BLaER1 (cell line): ENCODE results near the gene PRKG1.
"Not testable (repeated sequence)": the region's sequence is repeated elsewhere in the genome, so short reads cannot be mapped to it uniquely, and the experiment has no call there.

ENCODE experiments used
- H3K27ac ChIP-seq: shearing (Covaris generic); formaldehyde crosslinking; 2 replicates; pipeline ENCODE4 v1.8.1; 2022
- H3K27me3 ChIP-seq: shearing (Covaris generic); formaldehyde crosslinking; 2 replicates; pipeline ENCODE4 v1.8.1; 2022
- H3K36me3 ChIP-seq: shearing (Covaris generic); formaldehyde crosslinking; 2 replicates; pipeline ENCODE4 v1.8.1; 2022
- H3K4me1 ChIP-seq: shearing (Covaris generic); formaldehyde crosslinking; 2 replicates; pipeline ENCODE4 v1.8.1; 2022
- H3K4me2 ChIP-seq: shearing (Covaris generic); formaldehyde crosslinking; 2 replicates; pipeline ENCODE4 v1.8.1; 2022
- H3K4me3 ChIP-seq: shearing (Covaris generic); formaldehyde crosslinking; 2 replicates; pipeline ENCODE4 v1.8.1; 2022
- H3K9ac ChIP-seq: shearing (Covaris generic); formaldehyde crosslinking; 2 replicates; pipeline ENCODE4 v1.8.1; 2022
- H3K9me3 ChIP-seq: shearing (Covaris generic); formaldehyde crosslinking; 2 replicates; pipeline ENCODE4 v1.8.1; 2022
- H4K20me1 ChIP-seq: shearing (Covaris generic); formaldehyde crosslinking; 2 replicates; pipeline ENCODE4 v1.8.1; 2022
- Cebpa-rat ChIP-seq: shearing (Covaris generic); IDR thresholded peaks from 2 replicates; pipeline ENCODE4 v1.8.1; 2022

The PRKG1 gene

GRCh38 chr10:51433949-51434475 lies 359.7 kb downstream of the PRKG1 start:
- Histone ChIP-seq H3K9ac (no peak overlapping the region), H4K20me1 (no peaks in the 10 kb centered on the region), H3K9me3 (no peaks in the 10 kb centered on the region), H3K36me3 (no peaks in the 10 kb centered on the region), H3K4me3 (no peak overlapping the region), H3K4me2 (no peak overlapping the region), H3K27me3 (no peaks in the 10 kb centered on the region), H3K4me1 (no peaks in the 10 kb centered on the region), H3K27ac (no peak overlapping the region)
- no peak for TF ChIP-seq Cebpa-rat

GRCh38 chr10:51436805-51437204 lies 362.5 kb downstream of the PRKG1 start:
- Histone ChIP-seq H3K9me3 (no peaks in the 10 kb centered on the region), H4K20me1 (no peaks in the 10 kb centered on the region), H3K4me1 (no peaks in the 10 kb centered on the region), H3K4me3 (no peak overlapping the region), H3K36me3 (no peaks in the 10 kb centered on the region), H3K9ac (no peak overlapping the region), H3K4me2 (no peak overlapping the region), H3K27me3 (no peaks in the 10 kb centered on the region), H3K27ac (no peak overlapping the region)
- no peak for TF ChIP-seq Cebpa-rat

- no peak for TF ChIP-seq Cebpa-rat
- no peaks in the 10 kb centered on the region for H4K20me1 ChIP-seq
- H3K9me3 ChIP-seq: no peaks in the 10 kb centered on the region
- H3K36me3 ChIP-seq: no peaks in the 10 kb centered on the region
- no peak overlapping the region for H3K4me3 ChIP-seq
- no peaks in the 10 kb centered on the region for H3K4me1 ChIP-seq
- H3K27me3 ChIP-seq: no peaks in the 10 kb centered on the region
- H3K9ac ChIP-seq: no peak overlapping the region
- H3K27ac ChIP-seq: no peak overlapping the region
- H3K4me2 ChIP-seq: no peak overlapping the region
These were observed 365.4 kb downstream of the PRKG1 start for GRCh38 chr10:51439645-51440044.

GRCh38 chr10:51445588-51445987 lies 371.3 kb downstream of the PRKG1 start:
- H3K4me3 ChIP-seq: no peak overlapping the region
- H4K20me1 ChIP-seq: no peaks in the 10 kb centered on the region
- H3K4me1 ChIP-seq: no peaks in the 10 kb centered on the region
- H3K36me3 ChIP-seq: no peaks in the 10 kb centered on the region
- H3K9me3 ChIP-seq: no peaks in the 10 kb centered on the region
- no peak overlapping the region for H3K4me2 ChIP-seq
- H3K27ac ChIP-seq: no peak overlapping the region
- no peak overlapping the region for H3K9ac ChIP-seq
- TF ChIP-seq Cebpa-rat: no peak
- no peaks in the 10 kb centered on the region for H3K27me3 ChIP-seq

GRCh38 chr10:51447119-51447518 lies 372.8 kb downstream of the PRKG1 start:
- no peaks in the 10 kb centered on the region for H3K4me1 ChIP-seq
- H3K27ac ChIP-seq: no peak overlapping the region
- no peaks in the 10 kb centered on the region for H4K20me1 ChIP-seq
- H3K36me3 ChIP-seq: no peaks in the 10 kb centered on the region
- no peaks in the 10 kb centered on the region for H3K27me3 ChIP-seq
- TF ChIP-seq Cebpa-rat: no peak
- H3K4me2 ChIP-seq: no peak overlapping the region
- H3K4me3 ChIP-seq: no peak overlapping the region
- no peaks in the 10 kb centered on the region for H3K9me3 ChIP-seq
- H3K9ac ChIP-seq: no peak overlapping the region

- not testable (repeated sequence) for H3K27ac ChIP-seq, H3K9ac ChIP-seq, H4K20me1 ChIP-seq, H3K36me3 ChIP-seq, H3K4me1 ChIP-seq, H3K27me3 ChIP-seq, H3K4me2 ChIP-seq, H3K4me3 ChIP-seq
- H3K9me3 ChIP-seq: peaks cover 16% of the 10 kb centered on the region
These were observed 381.5 kb downstream of the PRKG1 start for GRCh38 chr10:51455762-51456161.

GRCh38 chr10:51459476-51459875 lies 385.2 kb downstream of the PRKG1 start:
- Histone ChIP-seq H3K9ac (no peak overlapping the region), H3K4me3 (no peak overlapping the region), H3K4me1 (no peaks in the 10 kb centered on the region), H3K9me3 (peaks cover 16% of the 10 kb centered on the region), H3K27me3 (no peaks in the 10 kb centered on the region), H3K4me2 (no peak overlapping the region), H3K36me3 (no peaks in the 10 kb centered on the region), H4K20me1 (no peaks in the 10 kb centered on the region), H3K27ac (no peak overlapping the region)
- TF ChIP-seq Cebpa-rat: no peak

GRCh38 chr10:51462076-51462779 lies 387.9 kb downstream of the PRKG1 start:
- Histone ChIP-seq H3K27me3 (no peaks in the 10 kb centered on the region), H3K27ac (no peak overlapping the region), H3K4me2 (no peak overlapping the region), H3K36me3 (no peaks in the 10 kb centered on the region), H4K20me1 (no peaks in the 10 kb centered on the region), H3K4me3 (no peak overlapping the region), H3K9me3 (no peaks in the 10 kb centered on the region), H3K4me1 (no peaks in the 10 kb centered on the region), H3K9ac (no peak overlapping the region)
- no peak for TF ChIP-seq Cebpa-rat

- Histone ChIP-seq H4K20me1 (no peaks in the 10 kb centered on the region), H3K4me1 (no peaks in the 10 kb centered on the region), H3K36me3 (no peaks in the 10 kb centered on the region), H3K9me3 (no peaks in the 10 kb centered on the region), H3K9ac (no peak overlapping the region), H3K27ac (no peak overlapping the region), H3K4me2 (no peak overlapping the region), H3K4me3 (no peak overlapping the region), H3K27me3 (no peaks in the 10 kb centered on the region)
- TF ChIP-seq Cebpa-rat: no peak
These were observed 394.1 kb downstream of the PRKG1 start for GRCh38 chr10:51468424-51468823.

GRCh38 chr10:51469686-51470085 lies 395.4 kb downstream of the PRKG1 start:
- Histone ChIP-seq H3K9ac (no peak overlapping the region), H3K4me2 (no peak overlapping the region), H3K4me3 (no peak overlapping the region), H3K27me3 (no peaks in the 10 kb centered on the region), H3K4me1 (no peaks in the 10 kb centered on the region), H3K36me3 (no peaks in the 10 kb centered on the region), H3K27ac (no peak overlapping the region), H3K9me3 (no peaks in the 10 kb centered on the region), H4K20me1 (no peaks in the 10 kb centered on the region)
- no peak for TF ChIP-seq Cebpa-rat

- no peaks in the 10 kb centered on the region for H3K9me3 ChIP-seq
- no peak overlapping the region for H3K4me2 ChIP-seq
- no peaks in the 10 kb centered on the region for H3K36me3 ChIP-seq
- H3K27me3 ChIP-seq: no peaks in the 10 kb centered on the region
- no peak for TF ChIP-seq Cebpa-rat
- no peak overlapping the region for H3K27ac ChIP-seq
- H3K9ac ChIP-seq: no peak overlapping the region
- no peak overlapping the region for H3K4me3 ChIP-seq
- no peaks in the 10 kb centered on the region for H3K4me1 ChIP-seq
- no peaks in the 10 kb centered on the region for H4K20me1 ChIP-seq
These were observed 397.0 kb downstream of the PRKG1 start for GRCh38 chr10:51471271-51471670.
